GM19438 (cell line): ENCODE results near the gene SEMA4A.
"Not testable (repeated sequence)": the region's sequence is repeated elsewhere in the genome, so short reads cannot be mapped to it uniquely, and the experiment has no call there.

ENCODE experiments used
- ATAC-seq: cut with Tn5 transposase; IDR thresholded peaks from one replicate; pipeline ENCODE4 v1.9.1; 2021; ENCODE audit warnings: low read depth; ENCODE audit not compliant: unreplicated experiment

The SEMA4A gene

DNA sequence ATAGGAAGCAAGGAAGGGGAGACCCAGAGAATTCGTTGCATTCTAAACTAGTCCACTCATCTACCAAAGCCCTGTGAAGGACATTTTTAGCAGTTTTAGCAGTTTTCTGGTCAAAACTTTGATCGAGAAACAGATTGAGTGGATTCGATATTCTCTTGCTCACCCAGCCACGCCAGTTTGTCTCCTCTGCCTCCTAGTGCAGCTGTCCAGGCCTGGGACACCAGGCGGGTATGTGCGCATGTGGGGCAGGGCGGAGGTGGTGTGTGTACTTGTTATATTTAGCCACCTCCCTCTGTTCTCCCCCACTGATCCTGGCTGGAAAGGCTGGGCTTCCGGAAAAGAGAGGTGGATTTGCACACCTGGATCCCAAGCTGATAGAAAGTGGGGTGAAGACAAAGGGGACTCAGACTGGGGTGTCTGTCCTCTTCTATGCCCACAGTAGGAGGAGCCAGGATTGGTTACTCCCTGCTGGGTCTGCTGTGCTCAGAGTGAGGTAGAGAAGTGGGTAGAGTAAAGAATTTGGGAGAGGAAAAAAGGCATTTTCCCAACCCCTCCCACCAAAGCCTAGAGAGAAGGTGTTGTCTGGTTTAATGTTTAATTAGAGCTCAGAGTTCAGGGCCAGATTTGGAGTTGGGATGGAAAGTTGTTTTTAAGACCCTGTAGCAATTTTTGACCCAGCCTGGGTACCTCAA, 35.1 kb upstream of the SEMA4A start:
- no peak for ATAC-seq

GRCh38 chr1:156119503-156120209, 33.7 kb upstream of the SEMA4A start:
- no peak for ATAC-seq

DNA sequence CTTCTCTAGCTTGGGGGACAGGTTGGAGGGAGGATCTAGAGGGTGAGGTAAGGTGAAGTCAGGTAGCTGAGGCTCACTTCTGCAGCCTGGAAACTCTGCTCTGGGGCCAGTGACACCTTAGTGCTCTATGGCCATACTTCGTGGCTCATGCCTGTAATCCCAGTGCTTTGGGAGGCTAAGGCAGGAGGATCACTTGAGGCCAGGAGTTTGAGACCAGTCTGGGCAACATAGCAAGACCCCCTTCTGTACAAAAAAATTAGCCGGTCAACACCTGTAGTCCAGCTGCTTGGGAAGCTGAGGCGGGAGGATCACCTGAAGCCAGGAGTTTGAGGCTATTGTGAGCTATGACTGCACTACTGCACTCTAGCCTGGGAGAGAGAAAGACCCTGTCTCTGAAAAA, 33.1 kb upstream of the SEMA4A start:
- no peak for ATAC-seq

DNA sequence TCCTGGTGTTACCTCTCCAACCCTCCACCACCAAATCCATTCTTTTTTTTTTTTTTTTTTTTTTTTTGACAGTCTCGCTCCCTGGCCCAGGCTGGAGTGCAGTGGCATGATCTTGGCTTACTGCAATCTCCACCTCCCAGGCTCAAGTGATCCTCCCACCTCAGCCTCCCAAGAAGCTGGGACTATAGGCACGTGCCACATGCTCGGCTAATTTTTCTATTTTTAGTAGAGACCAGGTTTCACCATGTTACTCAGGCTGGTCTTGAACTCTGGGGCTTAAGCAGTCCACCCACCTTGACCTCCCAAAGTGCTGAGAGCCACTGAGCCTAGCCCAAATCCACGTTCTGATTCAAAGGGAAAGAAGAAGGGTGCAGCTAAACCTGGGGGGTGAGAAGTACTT, 32.4 kb upstream of the SEMA4A start:
- not testable (repeated sequence) for ATAC-seq

DNA sequence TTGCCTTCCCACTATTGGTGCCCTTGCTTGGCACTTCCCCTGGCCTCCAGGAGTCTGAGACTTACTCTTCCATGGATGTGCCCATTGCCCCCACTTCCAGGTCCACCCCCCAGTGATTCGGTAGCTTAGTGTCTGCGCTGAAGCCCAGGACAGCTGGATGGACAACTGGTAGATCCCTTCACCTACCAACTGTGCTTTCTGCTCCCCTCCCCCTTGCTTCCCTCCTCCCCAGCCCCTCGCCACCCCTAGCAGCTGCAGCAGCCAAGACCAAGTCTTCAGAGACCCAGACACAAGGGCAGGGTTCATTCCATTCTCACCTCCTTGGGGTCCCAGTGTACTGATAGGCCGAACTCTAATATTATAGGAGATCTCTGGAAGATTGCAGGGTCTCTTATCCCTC, 31.9 kb upstream of the SEMA4A start:
- ATAC-seq = no peak

DNA sequence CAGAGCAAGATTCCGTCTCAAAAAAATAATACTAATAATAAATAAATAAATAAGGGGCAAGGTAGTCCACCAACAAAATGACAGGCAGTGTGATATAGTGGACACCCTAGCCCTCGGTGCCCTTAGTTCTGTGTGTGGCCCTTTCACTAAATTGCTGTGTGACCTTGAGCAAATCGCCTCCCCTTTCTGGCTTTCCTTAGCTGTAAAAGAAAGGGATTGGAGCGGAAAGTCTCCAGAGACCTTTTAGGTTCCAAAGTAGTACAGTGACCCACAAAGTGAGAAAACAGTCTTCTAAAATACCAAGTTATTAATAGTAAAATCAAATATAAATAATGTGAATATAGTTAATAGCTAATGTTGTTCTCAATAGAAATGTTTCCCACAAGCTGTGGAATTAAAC, 31.3 kb upstream of the SEMA4A start:
- no peak for ATAC-seq

- ATAC-seq = no peak
These were observed 30.6 kb upstream of the SEMA4A start for GRCh38 chr1:156122519-156123355.

DNA sequence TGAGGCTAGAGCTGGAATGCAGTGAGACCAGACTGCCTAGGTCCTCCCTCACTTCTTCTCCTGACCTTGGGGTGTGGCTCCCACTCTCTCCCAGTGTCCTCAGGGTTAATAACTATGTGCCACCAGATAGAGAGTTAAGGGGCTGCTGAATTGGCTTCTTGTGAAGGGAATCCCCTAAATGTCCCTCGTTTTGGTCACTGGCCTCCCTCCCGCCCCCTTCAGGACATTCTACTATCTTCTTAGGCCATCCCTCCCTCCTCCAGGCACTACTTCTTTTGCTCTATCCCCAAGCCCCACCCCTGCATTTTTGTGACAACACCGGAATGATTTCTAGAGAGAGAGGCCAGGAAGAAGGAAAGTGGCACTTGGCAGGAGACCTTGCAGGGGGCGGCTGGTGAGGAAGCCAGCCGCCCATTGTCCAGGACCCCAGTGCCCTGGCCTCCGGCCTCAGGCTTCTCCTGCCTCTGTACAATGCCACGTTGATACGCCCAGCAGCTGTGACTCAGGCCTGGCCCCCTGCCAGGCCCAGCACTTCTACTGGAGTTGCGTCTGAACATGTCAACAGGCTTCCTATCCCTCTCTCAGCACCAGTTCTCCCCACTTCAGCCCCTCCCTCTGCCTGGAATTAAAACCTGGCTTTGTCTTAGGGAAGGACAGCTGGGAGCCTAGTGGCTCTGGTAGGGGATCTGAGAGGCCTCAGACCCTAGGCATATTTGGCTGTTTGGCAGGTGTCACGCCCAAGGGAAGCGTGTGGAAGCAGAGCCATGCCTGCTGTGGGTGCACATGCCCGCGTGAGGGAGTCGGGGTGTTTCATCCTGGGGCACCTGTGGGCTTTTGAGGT, 29.8 kb upstream of the SEMA4A start:
- no peak for ATAC-seq

DNA sequence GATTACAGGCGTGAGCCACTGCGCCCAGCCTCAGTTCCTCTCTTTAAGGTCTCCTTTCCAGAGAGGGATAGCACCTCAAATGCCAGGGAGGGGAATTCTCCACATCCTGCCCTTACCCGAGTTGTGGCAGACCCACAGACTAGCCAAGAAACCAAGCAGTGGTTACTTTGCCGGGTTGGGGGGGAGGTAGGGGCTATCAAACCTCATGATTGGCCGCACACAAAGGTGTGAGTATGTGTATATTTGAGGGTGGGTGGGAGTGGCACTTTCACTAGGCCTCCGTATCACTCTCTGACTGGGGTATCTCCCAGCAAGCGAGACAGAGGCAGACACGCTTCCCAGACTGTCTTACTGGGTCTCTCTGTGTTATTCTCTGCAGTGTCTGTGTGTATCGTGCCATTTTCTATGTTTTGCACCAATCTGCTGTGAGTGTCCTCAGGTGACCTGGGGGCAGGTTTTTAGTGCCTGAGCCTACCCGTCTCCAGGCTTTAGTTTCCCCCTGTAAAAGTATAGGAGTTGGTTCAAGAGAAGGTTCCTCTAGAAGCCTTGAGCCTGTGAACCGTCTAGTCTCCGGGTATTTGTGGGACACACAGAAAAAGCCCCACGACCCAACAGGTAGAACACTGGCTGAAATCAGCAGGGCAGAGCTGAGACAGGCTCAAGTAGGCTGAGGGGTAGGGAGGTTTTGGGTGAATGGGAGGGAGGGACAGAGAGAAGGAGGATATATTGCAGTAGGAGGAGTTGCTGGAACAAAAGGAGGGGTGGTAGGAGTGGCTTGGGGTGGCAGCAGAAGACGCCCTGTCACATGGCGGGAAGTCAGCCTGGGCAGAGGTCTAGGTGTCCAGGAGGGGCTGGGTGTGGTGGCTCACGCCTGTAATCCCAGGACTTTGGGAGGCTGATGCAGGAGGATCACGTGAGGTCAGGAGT, 28.6 kb upstream of the SEMA4A start:
- no peak for ATAC-seq

GRCh38 chr1:156125544-156125943, 27.8 kb upstream of the SEMA4A start:
- not testable (repeated sequence) for ATAC-seq

GRCh38 chr1:156126043-156126629, 27.2 kb upstream of the SEMA4A start:
- no peak for ATAC-seq

DNA sequence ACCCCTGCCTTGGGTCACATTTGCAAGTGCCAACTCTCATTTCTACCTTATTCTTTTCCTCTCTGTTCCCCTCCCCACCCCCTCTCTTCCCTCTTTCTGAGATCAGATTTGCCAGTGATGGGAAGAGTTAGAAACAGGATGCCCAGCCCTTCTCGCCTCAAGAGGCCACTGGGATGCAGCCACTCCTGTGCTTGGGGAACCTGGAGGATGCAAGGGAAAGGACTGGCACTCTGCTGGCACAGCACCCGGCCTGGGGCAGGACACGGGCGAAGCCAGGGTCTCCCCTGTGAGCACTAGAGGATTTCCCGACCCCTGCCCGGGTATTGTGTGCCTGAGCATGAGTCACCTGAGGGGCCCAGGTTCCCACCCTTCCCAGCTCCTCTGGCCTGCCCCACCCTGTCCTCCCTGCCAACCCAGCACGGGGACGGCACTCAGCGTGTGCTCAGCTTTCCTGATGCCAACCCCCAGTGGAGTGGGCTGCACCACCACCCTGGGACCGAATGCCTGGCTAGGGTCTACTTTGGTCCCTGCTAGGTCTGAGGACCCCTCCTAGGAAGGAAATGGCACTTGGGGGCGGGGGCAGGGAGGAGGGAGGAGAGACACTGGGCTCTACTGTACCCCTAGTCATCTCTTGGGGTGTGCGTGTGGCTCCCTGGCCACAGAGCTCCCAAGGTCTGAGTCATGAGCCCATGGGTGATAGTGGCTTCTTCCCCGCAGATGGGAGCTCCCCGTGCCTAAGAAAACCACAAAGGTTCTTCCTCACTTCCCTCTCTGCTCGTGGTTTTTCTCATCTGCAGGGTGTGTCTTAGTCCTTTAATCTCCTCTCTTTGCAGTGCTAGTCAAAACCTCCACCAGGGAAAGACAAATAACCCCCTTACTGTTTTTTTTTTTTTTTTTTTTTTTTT, 26.5 kb upstream of the SEMA4A start:
- ATAC-seq = peak; percentile 50

GRCh38 chr1:156128308-156128653, 25.1 kb upstream of the SEMA4A start:
- ATAC-seq = no peak

GRCh38 chr1:156128654-156129597, 24.5 kb upstream of the SEMA4A start:
- ATAC-seq = no peak

GRCh38 chr1:156129687-156130577, 23.5 kb upstream of the SEMA4A start:
- no peak for ATAC-seq

GRCh38 chr1:156130578-156130942, 22.8 kb upstream of the SEMA4A start:
- ATAC-seq = no peak
